A673 (cell line): ENCODE data around the gene EXT2. TPM values are rescaled to one million over a fixed set of nuclear protein-coding genes. Genes with fewer than 3 reads are reported as not detected.

Experiments
- BruUV-seq: library from RNA; stranded (reverse); fragments of 400-500 nt; replicated peaks from 2 replicates; lab custom pipeline; 2021; lab: Mats Ljungman, UMichigan
- CTCF ChIA-PET: fragments of 300-600 bp; sonication (Branson Sonifier 250); formaldehyde crosslinking; loops from one replicate; lab custom pipeline; 2022; ENCODE audit warnings: antibody characterized with exemption; lab: Charles Lee
- POLR2A ChIA-PET: fragments of 300-600 bp; sonication (Branson Sonifier 250); formaldehyde crosslinking; loops from one replicate; lab custom pipeline; 2022; ENCODE audit warnings: antibody characterized with exemption; ENCODE audit not compliant: low non-redundant PET; lab: Charles Lee
- DNase-seq: peaks from one replicate; pipeline ENCODE4 v3.0.0-alpha.2; 2015; ENCODE audit warnings: low spot score
- H3K27ac ChIP-seq: fragments of 200-600 bp; sonication (generic); 2 replicates; pipeline ENCODE4 v1.5.1; 2016; ENCODE audit warnings: mixed run types, low read depth, mild to moderate bottlenecking, mixed read lengths, antibody characterized with exemption, low read length; ENCODE audit not compliant: poor library complexity, severe bottlenecking
- H3K27me3 ChIP-seq: fragments of 200-600 bp; sonication (generic); replicated peaks from 2 replicates; pipeline ENCODE4 v1.6.1; 2017; ENCODE audit warnings: mixed run types, low read depth, mild to moderate bottlenecking, mixed read lengths, antibody characterized with exemption, low read length; ENCODE audit not compliant: insufficient read depth, poor library complexity
- H3K36me3 ChIP-seq: fragments of 200-600 bp; sonication (generic); 2 replicates; pipeline ENCODE4 v1.6.1; 2016; ENCODE audit warnings: mixed run types, mild to moderate bottlenecking, mixed read lengths, antibody characterized with exemption, low read length; ENCODE audit not compliant: insufficient read depth, poor library complexity, severe bottlenecking
- H3K4me1 ChIP-seq: fragments of 200-600 bp; sonication (generic); 2 replicates; pipeline ENCODE4 v1.6.1; 2017; ENCODE audit warnings: mixed run types, mild to moderate bottlenecking, mixed read lengths, antibody characterized with exemption, low read length; ENCODE audit not compliant: insufficient read depth, poor library complexity, severe bottlenecking
- H3K4me3 ChIP-seq: fragments of 200-600 bp; sonication (generic); 2 replicates; pipeline ENCODE4 v1.5.1; 2016; ENCODE audit warnings: low read depth, mixed run types, mild to moderate bottlenecking, mixed read lengths, low read length; ENCODE audit not compliant: poor library complexity, severe bottlenecking
- H3K9me3 ChIP-seq: fragments of 200-600 bp; sonication (generic); 2 replicates; pipeline ENCODE4 v1.6.1; 2016; ENCODE audit warnings: mixed run types, low read depth, mild to moderate bottlenecking, mixed read lengths, antibody characterized with exemption, low read length; ENCODE audit not compliant: poor library complexity, severe bottlenecking
- EZH2 ChIP-seq: fragments of 200-600 bp; sonication (generic); IDR thresholded peaks from 2 replicates; pipeline ENCODE4 v1.6.1; 2017; ENCODE audit warnings: borderline replicate concordance, low read depth, mild to moderate bottlenecking, mixed read lengths, antibody characterized with exemption, low read length; ENCODE audit not compliant: poor library complexity, severe bottlenecking
- intact Hi-C: fragments of 100-400 bp; cut with micrococcal nuclease; formaldehyde crosslinking; loops from one replicate; pipeline ENCODE4 v1.10.0; 2022; ENCODE audit not compliant: unreplicated experiment
- total RNA-seq: library from RNA; stranded (reverse); gene quantifications from 2 replicates; pipeline ENCODE4 v1.2.3, GENCODE V29; 2021
- TF ChIP-seq, protein P1 (sequence below): fragments of 300-800, 200-600 bp; sonication (generic); conservative IDR thresholded peaks from 2 replicates; pipeline ENCODE4 v1.5.1; 2017; ENCODE audit warnings: low read depth, mild to moderate bottlenecking, antibody characterized with exemption, low read length, moderate library complexity, mixed read lengths

EXT2 gene
- total RNA-seq, 1 experiment from 2014 or later = 123 TPM

- Histone ChIP-seq H3K36me3 (no peaks in the 10 kb centered on the region), H3K27ac (no peak overlapping the region), H3K9me3 (no peaks in the 10 kb centered on the region), H3K4me1 (no peaks in the 10 kb centered on the region), H3K27me3 (no peaks in the 10 kb centered on the region), H3K4me3 (no peak overlapping the region)
- no TSS peak for BruUV-seq
- TF ChIP-seq, protein P1, sequence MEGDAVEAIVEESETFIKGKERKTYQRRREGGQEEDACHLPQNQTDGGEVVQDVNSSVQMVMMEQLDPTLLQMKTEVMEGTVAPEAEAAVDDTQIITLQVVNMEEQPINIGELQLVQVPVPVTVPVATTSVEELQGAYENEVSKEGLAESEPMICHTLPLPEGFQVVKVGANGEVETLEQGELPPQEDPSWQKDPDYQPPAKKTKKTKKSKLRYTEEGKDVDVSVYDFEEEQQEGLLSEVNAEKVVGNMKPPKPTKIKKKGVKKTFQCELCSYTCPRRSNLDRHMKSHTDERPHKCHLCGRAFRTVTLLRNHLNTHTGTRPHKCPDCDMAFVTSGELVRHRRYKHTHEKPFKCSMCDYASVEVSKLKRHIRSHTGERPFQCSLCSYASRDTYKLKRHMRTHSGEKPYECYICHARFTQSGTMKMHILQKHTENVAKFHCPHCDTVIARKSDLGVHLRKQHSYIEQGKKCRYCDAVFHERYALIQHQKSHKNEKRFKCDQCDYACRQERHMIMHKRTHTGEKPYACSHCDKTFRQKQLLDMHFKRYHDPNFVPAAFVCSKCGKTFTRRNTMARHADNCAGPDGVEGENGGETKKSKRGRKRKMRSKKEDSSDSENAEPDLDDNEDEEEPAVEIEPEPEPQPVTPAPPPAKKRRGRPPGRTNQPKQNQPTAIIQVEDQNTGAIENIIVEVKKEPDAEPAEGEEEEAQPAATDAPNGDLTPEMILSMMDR = no peak
- no peak for TF ChIP-seq EZH2
- CTCF ChIA-PET = no interaction called here
- POLR2A ChIA-PET = no interaction called here
- no peak for DNase-seq
- intact Hi-C loops = no loop called here
Measured at GRCh38 chr11:44226945-44227344, 131.5 kb downstream of the EXT2 start.

DNA sequence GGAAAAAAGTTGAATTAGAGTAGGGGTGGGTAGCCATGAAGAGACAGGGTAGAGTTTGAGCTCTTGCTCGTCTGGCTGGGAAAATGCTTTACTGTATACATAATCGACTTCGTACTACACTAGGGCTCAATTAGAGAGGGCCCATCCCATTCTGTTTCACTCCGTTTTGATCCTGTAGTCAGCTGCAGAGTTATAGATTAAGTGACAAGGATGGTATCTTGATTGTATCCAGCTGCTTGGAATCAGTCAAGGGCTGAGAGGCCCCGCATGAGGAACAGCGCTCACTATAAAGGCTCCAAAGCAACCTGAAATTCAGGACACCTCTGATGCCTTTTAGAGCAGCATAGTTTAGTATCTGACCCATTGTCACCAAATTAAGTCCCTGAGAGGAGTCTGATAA is 132.9 kb downstream of the EXT2 start:
- ChIA-PET CTCF (no interaction called here), POLR2A (no interaction called here)
- Histone ChIP-seq H3K27ac (no peak overlapping the region), H3K9me3 (no peaks in the 10 kb centered on the region), H3K4me3 (no peak overlapping the region), H3K36me3 (peaks cover 6% of the 10 kb centered on the region), H3K27me3 (no peaks in the 10 kb centered on the region), H3K4me1 (no peaks in the 10 kb centered on the region)
- intact Hi-C loops = no loop called here
- DNase-seq = no peak
- BruUV-seq = no TSS peak
- TF ChIP-seq, protein P1 = no peak
- TF ChIP-seq EZH2 = no peak

DNA sequence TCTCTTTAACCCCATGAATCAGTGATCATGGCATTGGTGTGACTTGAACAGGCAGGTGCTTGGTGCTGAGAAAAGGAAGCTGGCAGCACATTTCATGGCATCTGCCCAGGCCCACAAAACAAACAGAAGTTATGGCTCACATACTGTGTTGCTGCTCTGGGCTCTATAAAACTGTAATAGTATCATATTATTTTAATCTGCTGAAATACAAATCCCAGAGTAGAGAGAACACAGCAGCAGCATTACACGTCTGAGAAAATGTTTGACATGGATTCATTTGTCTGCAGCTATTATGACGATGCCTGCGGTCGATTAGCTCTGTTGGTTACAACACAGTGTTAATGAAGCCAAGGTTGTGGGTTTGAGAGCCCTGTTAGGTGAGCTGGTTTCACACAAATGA is 133.6 kb downstream of the EXT2 start:
- Histone ChIP-seq H3K27ac (no peak overlapping the region), H3K4me3 (no peak overlapping the region), H3K4me1 (no peaks in the 10 kb centered on the region), H3K9me3 (no peaks in the 10 kb centered on the region), H3K36me3 (peaks cover 6% of the 10 kb centered on the region), H3K27me3 (no peaks in the 10 kb centered on the region)
- CTCF ChIA-PET = no interaction called here
- no TSS peak for BruUV-seq
- no peak for DNase-seq
- POLR2A ChIA-PET = interaction anchor here (0.6 kb wide), 1 partner anchor 11 kb away, joined by 18 read pairs; no protein-coding TSS in a partner anchor
- TF ChIP-seq EZH2 = no peak
- TF ChIP-seq, protein P1 = no peak
- intact Hi-C loops = no loop called here
